Measurements from ENCODE around the gene RPL9. TPM values are rescaled to one million over a fixed set of nuclear protein-coding genes. Genes with fewer than 3 reads are reported as not detected.

The RPL9 gene
- total and polyA plus RNA-seq, 2 of the 13 experiments (the other 11 are each of a cell fraction or from before 2014, with no cell fraction given): 993 to 2,148 TPM

DNA sequence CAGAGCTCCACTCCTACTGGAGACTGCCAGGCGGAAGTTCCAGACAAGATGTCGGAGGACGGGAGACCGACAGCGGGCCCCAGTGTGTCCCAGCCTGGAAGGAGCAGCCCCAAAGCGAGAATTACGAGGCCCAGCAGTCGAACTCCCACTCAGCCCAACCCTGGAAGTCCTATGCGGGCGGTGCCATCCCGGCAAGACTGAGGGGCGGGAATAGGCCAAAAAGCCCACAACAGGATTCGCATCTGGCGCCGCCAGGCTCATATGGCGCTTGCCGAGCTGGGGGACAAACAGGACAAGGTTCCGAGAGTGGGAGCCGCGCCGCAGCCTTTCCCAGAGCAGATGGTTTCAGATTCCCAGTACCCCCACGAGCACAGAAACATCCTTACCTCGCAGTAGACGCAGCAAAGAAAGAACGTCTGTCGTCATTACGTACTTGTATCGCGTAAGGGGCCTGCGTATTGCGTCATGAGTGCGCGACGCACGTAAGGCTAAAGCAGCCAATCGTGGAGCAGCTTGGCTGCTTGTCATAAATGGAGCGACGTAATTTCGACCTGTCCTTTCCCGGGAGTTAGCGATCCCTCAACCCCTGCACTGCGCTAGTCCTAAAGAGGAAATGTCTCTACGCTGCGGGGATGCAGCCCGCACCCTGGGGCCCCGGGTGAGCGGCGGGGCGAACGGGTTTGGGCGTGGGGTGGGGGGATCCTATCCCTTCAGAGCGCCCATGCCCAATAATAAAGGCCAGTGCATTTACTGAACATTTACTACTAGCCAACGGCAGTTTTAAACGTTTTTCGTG is at the start of gene RPL9, which contains the start of gene LIAS (continued):
- TF ChIP-seq ZNF335 (CRISPR knock-in tag; IDR thresholded peaks at IDR 0.05): peak; percentile 47; the same call in 1 of the 2 replicates
- TF ChIP-seq, protein P1, sequence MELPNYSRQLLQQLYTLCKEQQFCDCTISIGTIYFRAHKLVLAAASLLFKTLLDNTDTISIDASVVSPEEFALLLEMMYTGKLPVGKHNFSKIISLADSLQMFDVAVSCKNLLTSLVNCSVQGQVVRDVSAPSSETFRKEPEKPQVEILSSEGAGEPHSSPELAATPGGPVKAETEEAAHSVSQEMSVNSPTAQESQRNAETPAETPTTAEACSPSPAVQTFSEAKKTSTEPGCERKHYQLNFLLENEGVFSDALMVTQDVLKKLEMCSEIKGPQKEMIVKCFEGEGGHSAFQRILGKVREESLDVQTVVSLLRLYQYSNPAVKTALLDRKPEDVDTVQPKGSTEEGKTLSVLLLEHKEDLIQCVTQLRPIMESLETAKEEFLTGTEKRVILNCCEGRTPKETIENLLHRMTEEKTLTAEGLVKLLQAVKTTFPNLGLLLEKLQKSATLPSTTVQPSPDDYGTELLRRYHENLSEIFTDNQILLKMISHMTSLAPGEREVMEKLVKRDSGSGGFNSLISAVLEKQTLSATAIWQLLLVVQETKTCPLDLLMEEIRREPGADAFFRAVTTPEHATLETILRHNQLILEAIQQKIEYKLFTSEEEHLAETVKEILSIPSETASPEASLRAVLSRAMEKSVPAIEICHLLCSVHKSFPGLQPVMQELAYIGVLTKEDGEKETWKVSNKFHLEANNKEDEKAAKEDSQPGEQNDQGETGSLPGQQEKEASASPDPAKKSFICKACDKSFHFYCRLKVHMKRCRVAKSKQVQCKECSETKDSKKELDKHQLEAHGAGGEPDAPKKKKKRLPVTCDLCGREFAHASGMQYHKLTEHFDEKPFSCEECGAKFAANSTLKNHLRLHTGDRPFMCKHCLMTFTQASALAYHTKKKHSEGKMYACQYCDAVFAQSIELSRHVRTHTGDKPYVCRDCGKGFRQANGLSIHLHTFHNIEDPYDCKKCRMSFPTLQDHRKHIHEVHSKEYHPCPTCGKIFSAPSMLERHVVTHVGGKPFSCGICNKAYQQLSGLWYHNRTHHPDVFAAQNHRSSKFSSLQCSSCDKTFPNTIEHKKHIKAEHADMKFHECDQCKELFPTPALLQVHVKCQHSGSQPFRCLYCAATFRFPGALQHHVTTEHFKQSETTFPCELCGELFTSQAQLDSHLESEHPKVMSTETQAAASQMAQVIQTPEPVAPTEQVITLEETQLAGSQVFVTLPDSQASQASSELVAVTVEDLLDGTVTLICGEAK (IDR thresholded peaks at IDR 0.05): no peak
- TF ChIP-seq, protein P1 (CRISPR knock-in tag; IDR thresholded peaks at IDR 0.05): peak; percentile 85
- TF ChIP-seq YEATS2 (CRISPR knock-in tag; IDR thresholded peaks at IDR 0.05; ENCODE audit: borderline replicate concordance): peak; percentile 100
- TF ChIP-seq CSRNP2 (CRISPR knock-in tag; conservative IDR thresholded peaks at IDR 0.05; ENCODE audit: low read depth): no peak
- TF ChIP-seq HNF4A (CRISPR knock-in tag; IDR thresholded peaks at IDR 0.05): no peak; the same call in 1 of the 2 replicates
- peak; percentile 17 for TF ChIP-seq IKZF4 (CRISPR knock-in tag; IDR thresholded peaks at IDR 0.05; ENCODE audit: borderline replicate concordance, low read depth, not compliant biosample characterization)
- no peak; the same call in 1 of the 2 replicates for TF ChIP-seq ZIK1 (CRISPR knock-in tag; IDR thresholded peaks at IDR 0.05; ENCODE audit: borderline replicate concordance, low read depth)
- peak; percentile 73; the same call in 1 of the 2 replicates for TF ChIP-seq ZNF773 (CRISPR knock-in tag; IDR thresholded peaks at IDR 0.05; ENCODE audit: borderline replicate concordance)
- no peak for TF ChIP-seq KDM4B (CRISPR knock-in tag; IDR thresholded peaks at IDR 0.05)
- TF ChIP-seq ZNF556 (CRISPR knock-in tag; IDR thresholded peaks at IDR 0.05; ENCODE audit: borderline replicate concordance): peak; percentile 20; the same call in 1 of the 2 replicates
- peak; percentile 86 for TF ChIP-seq ZNF782 (CRISPR knock-in tag; IDR thresholded peaks at IDR 0.05; ENCODE audit: borderline replicate concordance)
- no peak; the same call in 1 of the 2 replicates for TF ChIP-seq FOXM1 (CRISPR knock-in tag; IDR thresholded peaks at IDR 0.05)
- TF ChIP-seq MATR3 (CRISPR knock-in tag; IDR thresholded peaks at IDR 0.05): no peak
- no peak for TF ChIP-seq SOX6 (IDR thresholded peaks at IDR 0.05)
- peak; percentile 26; the same call in 1 of the 2 replicates for TF ChIP-seq SOX6 (CRISPR knock-in tag; IDR thresholded peaks at IDR 0.05)
- no peak for TF ChIP-seq NONO (IDR thresholded peaks at IDR 0.05)
- peak; percentile 90 for TF ChIP-seq NONO (CRISPR knock-in tag; conservative IDR thresholded peaks at IDR 0.05)
- no peak; the same call in 1 of the 2 replicates for TF ChIP-seq ZNF619 (CRISPR knock-in tag; IDR thresholded peaks at IDR 0.05)
- TF ChIP-seq PAF1 (CRISPR knock-in tag; IDR thresholded peaks at IDR 0.05): 0 out of 2 replicates have a peak, but pooled peaks have one; percentile 7
- peak; percentile 74 for TF ChIP-seq ELF3 (CRISPR knock-in tag; IDR thresholded peaks at IDR 0.05)

Measured in HepG2 (cell line).